PC-3 (cell line): Measurements from ENCODE around the gene NME7.

Source experiments
- EZH2 ChIP-seq: fragments of 300-600 bp; sonication (generic); IDR thresholded peaks from one replicate; pipeline ENCODE4 v1.6.1; 2017; ENCODE audit warnings: antibody characterized with exemption, mild to moderate bottlenecking, low read length; ENCODE audit not compliant: unreplicated experiment
- TF ChIP-seq, protein P1 (sequence below): fragments of 300-600 bp; sonication (generic); conservative IDR thresholded peaks from 2 replicates; pipeline ENCODE4 v1.5.1; 2017; ENCODE audit warnings: antibody characterized with exemption, low read depth, mild to moderate bottlenecking, low read length

- TF ChIP-seq, protein P1, sequence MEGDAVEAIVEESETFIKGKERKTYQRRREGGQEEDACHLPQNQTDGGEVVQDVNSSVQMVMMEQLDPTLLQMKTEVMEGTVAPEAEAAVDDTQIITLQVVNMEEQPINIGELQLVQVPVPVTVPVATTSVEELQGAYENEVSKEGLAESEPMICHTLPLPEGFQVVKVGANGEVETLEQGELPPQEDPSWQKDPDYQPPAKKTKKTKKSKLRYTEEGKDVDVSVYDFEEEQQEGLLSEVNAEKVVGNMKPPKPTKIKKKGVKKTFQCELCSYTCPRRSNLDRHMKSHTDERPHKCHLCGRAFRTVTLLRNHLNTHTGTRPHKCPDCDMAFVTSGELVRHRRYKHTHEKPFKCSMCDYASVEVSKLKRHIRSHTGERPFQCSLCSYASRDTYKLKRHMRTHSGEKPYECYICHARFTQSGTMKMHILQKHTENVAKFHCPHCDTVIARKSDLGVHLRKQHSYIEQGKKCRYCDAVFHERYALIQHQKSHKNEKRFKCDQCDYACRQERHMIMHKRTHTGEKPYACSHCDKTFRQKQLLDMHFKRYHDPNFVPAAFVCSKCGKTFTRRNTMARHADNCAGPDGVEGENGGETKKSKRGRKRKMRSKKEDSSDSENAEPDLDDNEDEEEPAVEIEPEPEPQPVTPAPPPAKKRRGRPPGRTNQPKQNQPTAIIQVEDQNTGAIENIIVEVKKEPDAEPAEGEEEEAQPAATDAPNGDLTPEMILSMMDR = no peak
- no peak for TF ChIP-seq EZH2
These were observed 28.4 kb upstream of the NME7 start for GRCh38 chr1:169395955-169396354.
